Stomach smooth muscle (tissue), 2 donors: ENCODE measurements around the gene SLC13A5.

ENCODE experiments used
- H3K27ac ChIP-seq: one replicate; pipeline ENCODE4 v1.7.0; 2013; ENCODE audit warnings: mild to moderate bottlenecking, low read length, inconsistent platforms
- H3K27me3 ChIP-seq, 2 donors: one replicate each; pipeline ENCODE4 v1.7.0; 2013; ENCODE audit warnings: low read length in 2 of 2; ENCODE audit not compliant: insufficient read depth in 2 of 2, control insufficient read depth in 1 of 2
- H3K36me3 ChIP-seq, 2 donors: one replicate each; pipeline ENCODE4 v1.7.0; 2013; ENCODE audit warnings: low read length in 2 of 2; ENCODE audit not compliant: control insufficient read depth in 2 of 2, insufficient read depth in 2 of 2
- H3K4me1 ChIP-seq: one replicate; pipeline ENCODE4 v1.7.0; 2013; ENCODE audit warnings: low read length; ENCODE audit not compliant: control insufficient read depth, insufficient read depth
- H3K4me3 ChIP-seq, 2 donors: one replicate each; pipeline ENCODE4 v1.7.0; 2013; ENCODE audit warnings: low read length in 2 of 2
- H3K9ac ChIP-seq, 2 donors: one replicate each; pipeline ENCODE4 v1.7.0; 2013; ENCODE audit warnings: low read length in 2 of 2, mild to moderate bottlenecking in 1 of 2
- H3K9me3 ChIP-seq, 2 donors: one replicate each; pipeline ENCODE4 v1.7.0; 2013; ENCODE audit warnings: low read length in 2 of 2; ENCODE audit not compliant: control insufficient read depth in 2 of 2
- donor health status: healthy.
- donor health status: Pancreatic carcinoma.

Gene SLC13A5

GRCh38 chr17:6684881-6685767, 28.0 kb downstream of the SLC13A5 start:
- H3K27me3 ChIP-seq = peaks cover 3 to 22% of the 10 kb centered on the region in 2 donors
- no peaks in the 10 kb centered on the region for H3K4me1 ChIP-seq
- no peak overlapping the region for H3K9ac ChIP-seq
- no peak overlapping the region for H3K4me3 ChIP-seq
- no peaks in the 10 kb centered on the region for H3K9me3 ChIP-seq
- H3K27ac ChIP-seq = no peak overlapping the region
- no peaks in the 10 kb centered on the region for H3K36me3 ChIP-seq

DNA sequence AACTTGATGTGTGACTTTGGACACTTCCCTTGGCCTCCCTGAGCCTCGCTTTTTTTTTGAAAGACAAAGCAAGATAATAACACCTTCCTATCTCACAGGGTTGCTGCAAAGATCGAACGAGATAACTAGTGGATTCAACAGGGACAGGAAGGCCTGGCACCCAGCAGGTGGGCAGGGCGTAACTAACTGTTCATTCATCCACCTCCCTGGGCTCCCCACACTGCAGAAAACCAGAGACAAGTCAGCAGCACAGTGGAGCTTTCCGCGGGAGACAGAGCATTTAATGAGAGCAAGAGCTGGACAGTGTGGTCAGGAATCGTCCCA, 28.7 kb downstream of the SLC13A5 start:
- H3K27me3 ChIP-seq = peaks cover 3 to 22% of the 10 kb centered on the region in 2 donors
- no peak overlapping the region for H3K4me3 ChIP-seq
- H3K36me3 ChIP-seq = no peaks in the 10 kb centered on the region
- H3K27ac ChIP-seq = no peak overlapping the region
- H3K9me3 ChIP-seq = no peaks in the 10 kb centered on the region
- no peaks in the 10 kb centered on the region for H3K4me1 ChIP-seq
- H3K9ac ChIP-seq = no peak overlapping the region

- H3K9ac ChIP-seq = no peak overlapping the region
- no peak overlapping the region for H3K27ac ChIP-seq
- no peaks in the 10 kb centered on the region for H3K4me1 ChIP-seq
- H3K9me3 ChIP-seq = no peaks in the 10 kb centered on the region
- peaks cover 3 to 22% of the 10 kb centered on the region in 2 donors for H3K27me3 ChIP-seq
- no peaks in the 10 kb centered on the region for H3K36me3 ChIP-seq
- no peak overlapping the region for H3K4me3 ChIP-seq
These were observed 29.3 kb downstream of the SLC13A5 start for GRCh38 chr17:6683730-6684459.

DNA sequence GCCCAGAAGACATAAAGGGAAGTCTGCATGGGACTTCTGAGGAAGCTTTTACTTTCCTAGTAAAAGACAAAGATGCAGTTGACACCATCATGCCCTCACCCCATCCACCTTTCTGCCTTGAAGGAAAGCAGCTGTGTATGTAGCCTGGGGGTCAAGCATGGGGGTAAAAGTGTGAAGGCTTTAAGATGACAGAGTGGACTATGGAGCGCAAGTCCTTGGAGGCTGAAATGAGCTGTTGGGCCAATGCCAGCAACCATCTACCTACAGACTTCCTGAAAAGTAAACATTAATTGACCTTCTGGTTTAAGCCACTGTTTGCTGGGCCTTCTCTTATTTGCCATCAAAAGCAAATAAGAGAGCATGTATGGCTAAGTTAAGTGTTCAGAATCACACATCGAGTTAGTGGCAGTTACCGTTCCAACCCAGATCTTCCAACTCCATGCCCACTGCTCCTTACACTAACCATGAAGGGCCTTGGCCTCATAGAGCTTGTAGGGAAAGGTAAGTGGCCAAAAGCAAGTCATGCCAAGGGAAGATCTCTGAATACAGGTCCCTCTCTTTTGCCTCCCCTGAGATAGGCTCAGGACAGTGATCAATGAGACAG, 30.0 kb downstream of the SLC13A5 start:
- no peaks in the 10 kb centered on the region for H3K36me3 ChIP-seq
- no peak overlapping the region for H3K27ac ChIP-seq
- H3K27me3 ChIP-seq = peaks cover 8 to 25% of the 10 kb centered on the region in 2 donors
- H3K9me3 ChIP-seq = no peaks in the 10 kb centered on the region
- H3K4me1 ChIP-seq = no peaks in the 10 kb centered on the region
- H3K4me3 ChIP-seq = no peak overlapping the region
- H3K9ac ChIP-seq = no peak overlapping the region

GRCh38 chr17:6682339-6682738, 30.8 kb downstream of the SLC13A5 start:
- H3K27ac ChIP-seq = no peak overlapping the region
- H3K4me3 ChIP-seq = no peak overlapping the region
- peaks cover 15 to 23% of the 10 kb centered on the region in 2 donors for H3K27me3 ChIP-seq
- no peak overlapping the region for H3K9ac ChIP-seq
- H3K9me3 ChIP-seq = no peaks in the 10 kb centered on the region
- H3K36me3 ChIP-seq = no peaks in the 10 kb centered on the region
- H3K4me1 ChIP-seq = no peaks in the 10 kb centered on the region

- H3K9ac ChIP-seq = no peak overlapping the region
- peaks cover 20 to 24% of the 10 kb centered on the region in 2 donors for H3K27me3 ChIP-seq
- no peaks in the 10 kb centered on the region for H3K9me3 ChIP-seq
- no peaks in the 10 kb centered on the region for H3K4me1 ChIP-seq
- no peaks in the 10 kb centered on the region for H3K36me3 ChIP-seq
- no peak overlapping the region for H3K4me3 ChIP-seq
- H3K27ac ChIP-seq = no peak overlapping the region
These were observed 31.5 kb downstream of the SLC13A5 start for GRCh38 chr17:6681671-6682070.

GRCh38 chr17:6681176-6681575, 32.0 kb downstream of the SLC13A5 start:
- Histone ChIP-seq H3K9ac (no peak overlapping the region), H3K9me3 (no peaks in the 10 kb centered on the region), H3K4me1 (no peaks in the 10 kb centered on the region), H3K36me3 (no peaks in the 10 kb centered on the region), H3K4me3 (no peak overlapping the region), H3K27me3 (peaks cover 19 to 20% of the 10 kb centered on the region in 2 donors), H3K27ac (no peak overlapping the region)

- H3K27me3 ChIP-seq = peaks cover 18 to 20% of the 10 kb centered on the region in 2 donors
- H3K36me3 ChIP-seq = no peaks in the 10 kb centered on the region
- no peak overlapping the region for H3K9ac ChIP-seq
- H3K9me3 ChIP-seq = no peaks in the 10 kb centered on the region
- H3K4me1 ChIP-seq = no peaks in the 10 kb centered on the region
- H3K4me3 ChIP-seq = no peak overlapping the region
- H3K27ac ChIP-seq = no peak overlapping the region
These were observed 33.9 kb downstream of the SLC13A5 start for GRCh38 chr17:6679241-6679640.

- H3K4me1 ChIP-seq = no peaks in the 10 kb centered on the region
- no peak overlapping the region for H3K4me3 ChIP-seq
- no peaks in the 10 kb centered on the region for H3K36me3 ChIP-seq
- H3K9me3 ChIP-seq = no peaks in the 10 kb centered on the region
- H3K27me3 ChIP-seq = peaks cover 15 to 18% of the 10 kb centered on the region in 2 donors
- no peak overlapping the region for H3K27ac ChIP-seq
- no peak overlapping the region for H3K9ac ChIP-seq
These were observed 35.2 kb downstream of the SLC13A5 start for GRCh38 chr17:6677946-6678345.

DNA sequence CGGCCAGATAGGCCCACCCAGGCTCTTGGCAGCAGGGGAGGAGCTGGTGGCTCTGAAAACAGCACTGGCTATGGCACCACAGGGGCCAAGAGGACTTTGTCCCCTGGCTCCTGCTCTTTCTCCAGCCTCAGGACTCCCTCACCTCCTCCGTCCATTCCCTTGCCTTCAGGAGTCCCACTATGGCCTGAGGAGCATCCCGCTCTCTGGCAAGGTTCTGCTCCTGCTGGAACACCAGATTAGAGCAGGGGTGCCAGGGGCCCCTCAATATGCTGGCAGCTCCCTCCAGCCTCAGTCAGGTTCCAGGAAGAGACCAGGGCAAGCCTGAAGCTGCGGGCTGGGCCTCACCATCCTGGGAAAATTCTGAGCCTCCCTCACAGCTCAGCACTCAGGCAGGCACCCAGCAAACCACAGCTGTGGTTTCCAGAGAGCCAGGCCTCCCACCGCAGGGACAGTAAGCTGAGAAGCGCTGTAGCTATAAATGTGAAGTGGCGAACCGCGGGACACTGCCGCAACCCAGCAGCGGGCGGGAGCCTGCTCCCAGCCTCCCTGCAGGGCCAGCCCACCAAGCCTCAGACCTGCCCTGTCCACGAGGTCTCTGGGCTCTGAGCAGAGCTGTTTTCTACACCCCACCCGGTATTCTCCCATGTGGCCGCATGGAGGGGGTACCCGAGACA, 35.9 kb downstream of the SLC13A5 start:
- no peak overlapping the region for H3K4me3 ChIP-seq
- peaks cover 15 to 18% of the 10 kb centered on the region in 2 donors for H3K27me3 ChIP-seq
- H3K9ac ChIP-seq = no peak overlapping the region
- no peaks in the 10 kb centered on the region for H3K4me1 ChIP-seq
- no peaks in the 10 kb centered on the region for H3K9me3 ChIP-seq
- H3K27ac ChIP-seq = no peak overlapping the region
- no peaks in the 10 kb centered on the region for H3K36me3 ChIP-seq
